ENCODE results near the gene WNT8A.

DNA sequence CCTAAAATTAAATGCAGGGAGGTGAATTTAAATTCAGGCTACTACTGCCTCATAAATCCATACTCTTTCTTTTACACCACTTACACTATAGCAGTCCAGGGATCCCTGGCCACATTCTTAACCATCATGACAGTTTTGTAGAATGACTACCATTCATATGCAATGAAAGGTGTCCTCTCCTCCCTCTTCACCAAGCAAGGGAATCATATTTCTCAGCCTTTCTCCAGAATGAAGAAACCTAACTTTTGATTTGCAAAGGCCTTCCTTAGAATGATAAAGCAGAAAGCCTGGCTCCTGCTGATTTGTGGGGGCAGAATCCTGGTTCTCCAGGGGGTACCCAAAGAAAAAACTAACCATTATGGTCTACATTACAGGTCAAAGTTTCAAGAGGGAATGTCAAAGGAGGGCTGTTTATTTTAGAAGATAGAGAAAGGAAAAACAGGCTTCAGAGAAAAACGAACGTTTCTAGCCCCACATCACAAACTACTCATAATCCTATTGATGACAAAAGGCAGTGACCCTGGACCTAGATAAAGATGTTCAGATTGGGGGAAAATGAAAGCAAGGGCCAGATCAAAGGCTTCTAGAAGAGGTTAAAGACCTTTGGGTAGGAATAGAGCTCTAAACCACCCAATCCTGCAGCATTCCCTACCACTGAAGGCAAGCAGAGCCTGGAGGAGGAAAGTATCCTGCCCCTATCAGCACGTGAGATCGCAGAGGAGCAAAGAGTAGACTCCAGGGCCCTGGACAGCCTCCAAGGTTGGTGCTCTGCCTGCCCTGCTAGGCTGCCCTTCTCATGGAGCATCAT is 11.5 kb downstream of the WNT8A start:
- TF ChIP-seq ZNF791 (tag by site-specific recombination; IDR thresholded peaks at IDR 0.05): no peak
- TF ChIP-seq SP7 (tag by site-specific recombination; IDR thresholded peaks at IDR 0.05): no peak
- TF ChIP-seq, protein P1, sequence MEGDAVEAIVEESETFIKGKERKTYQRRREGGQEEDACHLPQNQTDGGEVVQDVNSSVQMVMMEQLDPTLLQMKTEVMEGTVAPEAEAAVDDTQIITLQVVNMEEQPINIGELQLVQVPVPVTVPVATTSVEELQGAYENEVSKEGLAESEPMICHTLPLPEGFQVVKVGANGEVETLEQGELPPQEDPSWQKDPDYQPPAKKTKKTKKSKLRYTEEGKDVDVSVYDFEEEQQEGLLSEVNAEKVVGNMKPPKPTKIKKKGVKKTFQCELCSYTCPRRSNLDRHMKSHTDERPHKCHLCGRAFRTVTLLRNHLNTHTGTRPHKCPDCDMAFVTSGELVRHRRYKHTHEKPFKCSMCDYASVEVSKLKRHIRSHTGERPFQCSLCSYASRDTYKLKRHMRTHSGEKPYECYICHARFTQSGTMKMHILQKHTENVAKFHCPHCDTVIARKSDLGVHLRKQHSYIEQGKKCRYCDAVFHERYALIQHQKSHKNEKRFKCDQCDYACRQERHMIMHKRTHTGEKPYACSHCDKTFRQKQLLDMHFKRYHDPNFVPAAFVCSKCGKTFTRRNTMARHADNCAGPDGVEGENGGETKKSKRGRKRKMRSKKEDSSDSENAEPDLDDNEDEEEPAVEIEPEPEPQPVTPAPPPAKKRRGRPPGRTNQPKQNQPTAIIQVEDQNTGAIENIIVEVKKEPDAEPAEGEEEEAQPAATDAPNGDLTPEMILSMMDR (tag by site-specific recombination; IDR thresholded peaks at IDR 0.05): no peak
